ENCODE measurements around the gene THYN1.
"Not testable (repeated sequence)": the region's sequence is repeated elsewhere in the genome, so short reads cannot be mapped to it uniquely, and the experiment has no call there.

Gene THYN1

DNA sequence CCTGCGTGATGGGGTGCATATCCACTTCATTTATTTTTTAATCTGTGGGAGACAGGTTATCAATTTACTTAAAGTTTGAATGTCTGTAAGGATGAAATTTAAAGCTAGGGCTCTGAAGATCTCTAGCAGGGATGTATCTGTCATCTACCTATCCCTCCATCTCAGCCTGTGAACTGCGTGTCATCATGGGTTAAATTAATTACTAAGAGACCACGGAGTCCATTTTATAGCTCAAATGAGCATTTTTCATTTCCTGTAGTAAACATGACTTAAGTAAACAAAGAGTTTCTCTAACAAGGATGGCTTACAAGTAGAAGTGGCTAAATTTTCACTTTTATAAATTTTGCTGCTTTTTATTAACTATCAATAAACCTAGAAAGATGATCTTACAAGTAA lies 20.2 kb upstream of the THYN1 start:
- no peak for DNase-seq

- no peak for DNase-seq
Measured at GRCh38 chr11:134272381-134273316, 19.5 kb upstream of the THYN1 start.

DNA sequence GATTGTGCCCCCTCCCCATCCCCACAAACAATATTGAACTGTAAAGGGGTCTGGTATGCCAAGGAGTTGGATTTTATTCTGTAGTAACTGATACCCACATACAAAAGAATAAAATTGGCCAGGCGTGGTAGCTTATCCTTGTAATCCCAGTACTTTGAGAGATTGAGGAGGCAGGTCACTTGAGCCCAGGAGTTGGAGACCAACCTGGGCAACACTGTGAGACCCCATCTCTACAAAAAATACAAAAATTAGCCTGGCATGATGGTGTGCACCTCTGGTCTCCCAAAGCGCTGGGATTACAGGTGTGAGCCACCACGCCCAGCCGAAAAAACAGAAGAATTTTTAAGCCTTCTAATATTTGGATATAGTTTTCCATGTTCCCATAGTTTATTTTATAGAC lies 18.8 kb upstream of the THYN1 start:
- DNase-seq, result no peak

DNA sequence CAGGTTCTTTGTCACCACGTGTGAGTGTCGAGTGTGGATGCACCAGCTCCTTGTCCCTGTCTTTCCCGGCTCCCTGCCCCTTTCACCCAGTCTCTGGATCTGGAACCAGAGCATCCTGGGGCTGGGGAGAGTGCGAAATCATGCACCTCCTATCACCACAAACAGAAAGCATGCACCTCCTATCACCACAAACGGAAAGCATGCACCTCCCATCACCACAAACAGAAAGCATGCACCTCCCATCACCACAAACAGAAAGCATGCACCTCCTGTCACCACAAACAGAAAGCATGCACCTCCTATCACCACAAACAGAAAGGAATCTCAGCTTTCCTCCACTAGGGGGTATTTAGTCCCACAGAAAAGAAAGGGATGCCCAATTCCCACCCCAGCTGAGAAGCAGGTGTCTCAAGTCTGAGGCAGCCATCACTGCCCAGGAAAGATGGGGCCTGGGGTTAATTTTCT lies 17.1 kb upstream of the THYN1 start:
- DNase-seq, result no peak

DNA sequence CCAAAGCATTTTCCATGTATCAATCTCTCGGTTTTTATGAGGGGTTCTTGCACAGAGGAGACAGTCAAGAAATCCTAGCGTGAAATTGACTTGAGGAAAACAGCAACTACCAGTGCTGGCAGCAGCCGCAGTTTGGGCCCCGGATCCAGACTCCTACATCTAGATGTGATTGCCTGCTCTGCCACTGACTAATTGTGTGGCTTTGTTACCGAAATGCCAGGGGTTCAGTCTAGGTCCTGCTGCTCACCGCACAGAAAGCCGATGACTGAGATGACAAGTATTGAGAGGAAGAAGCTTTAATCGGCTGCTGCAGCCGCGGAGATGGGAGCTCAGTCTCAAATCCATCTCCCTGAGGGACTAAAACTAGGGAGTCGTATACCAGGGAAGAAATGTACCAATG lies 14.8 kb upstream of the THYN1 start:
- no peak for DNase-seq

GRCh38 chr11:134267461-134267860 lies 14.3 kb upstream of the THYN1 start:
- no peak for DNase-seq

DNA sequence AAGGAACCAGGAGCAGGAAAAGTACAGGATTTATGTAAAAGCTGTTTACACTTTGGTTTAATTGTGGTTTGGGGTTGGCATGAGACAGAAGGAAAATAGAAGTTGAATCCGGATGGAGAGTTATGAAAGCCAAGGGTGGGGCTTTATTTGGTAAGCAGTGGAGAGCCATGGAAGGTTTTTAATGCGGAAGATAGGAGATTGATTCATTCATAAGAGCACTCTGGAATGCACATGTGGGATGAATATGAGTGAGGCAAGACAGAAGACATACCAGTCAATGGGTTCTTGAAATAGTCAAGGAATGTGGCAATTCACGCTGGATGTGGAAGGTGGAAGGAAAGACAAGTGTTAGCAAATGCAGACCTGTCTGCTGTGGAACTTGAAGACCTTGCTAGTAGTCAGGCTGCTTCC lies 13.7 kb upstream of the THYN1 start:
- no peak for DNase-seq

DNA sequence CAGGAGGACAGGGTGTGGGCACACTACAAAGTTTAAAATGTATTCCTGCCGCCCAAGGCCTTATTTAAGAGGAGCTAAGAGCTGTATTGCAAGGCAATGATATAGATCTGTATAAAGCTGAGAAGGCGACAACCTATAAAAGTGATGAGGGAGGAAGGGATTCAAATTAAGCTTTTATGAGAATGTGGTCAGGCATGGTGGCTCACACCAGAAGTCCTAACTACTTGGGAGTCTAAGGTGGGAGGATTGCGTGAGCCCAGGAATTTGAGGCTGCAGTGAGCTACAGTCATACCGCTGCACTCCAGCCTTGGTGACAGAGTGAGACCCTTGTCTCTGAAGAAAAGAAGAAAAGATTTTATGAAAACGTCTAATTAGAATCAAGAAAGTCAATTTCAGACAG lies 13.3 kb upstream of the THYN1 start:
- no peak for DNase-seq

DNA sequence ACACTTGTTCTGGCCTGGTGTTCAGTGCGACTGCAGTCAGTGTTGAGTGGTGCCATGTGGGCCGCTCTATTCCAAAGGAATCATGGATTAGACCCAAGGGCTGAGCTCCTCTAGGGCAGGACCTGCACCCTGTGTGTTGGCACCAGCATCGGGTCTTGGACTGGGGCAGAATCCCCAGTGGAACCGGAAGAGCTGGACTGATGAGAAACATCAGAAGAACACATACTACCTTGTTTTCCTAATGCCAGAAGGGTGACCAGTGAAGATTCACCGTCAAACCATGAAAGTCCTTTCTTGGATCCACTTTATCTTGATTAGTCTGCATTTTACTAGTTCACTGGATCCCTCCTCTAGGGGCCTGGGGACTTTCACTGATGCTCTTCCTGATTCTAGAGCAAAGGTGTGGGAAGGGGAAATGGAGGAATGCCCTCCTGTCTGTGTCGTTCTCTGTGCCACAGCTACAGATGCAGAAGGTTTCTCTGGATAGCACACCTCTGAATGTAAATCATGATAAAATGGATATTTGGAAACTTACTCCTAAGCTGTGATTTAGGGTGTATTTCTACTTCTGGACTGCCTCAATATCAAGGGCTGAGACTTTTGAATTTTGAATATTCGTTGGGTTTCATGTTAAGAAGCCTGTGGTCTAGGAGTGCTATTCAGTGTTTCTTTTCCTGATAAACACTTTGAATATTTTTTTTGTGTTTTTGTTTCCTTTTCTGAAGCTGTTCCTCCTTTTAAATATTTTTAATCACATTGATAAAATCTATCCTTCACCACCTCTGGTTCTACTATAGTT lies 12.0 kb upstream of the THYN1 start:
- DNase-seq, result no peak

GRCh38 chr11:134261626-134262488 lies 8.7 kb upstream of the THYN1 start:
- no peak for DNase-seq

GRCh38 chr11:134260983-134261382 lies 7.8 kb upstream of the THYN1 start:
- no peak for DNase-seq

- no peak for DNase-seq
Measured at GRCh38 chr11:134260503-134260902, 7.4 kb upstream of the THYN1 start.

DNA sequence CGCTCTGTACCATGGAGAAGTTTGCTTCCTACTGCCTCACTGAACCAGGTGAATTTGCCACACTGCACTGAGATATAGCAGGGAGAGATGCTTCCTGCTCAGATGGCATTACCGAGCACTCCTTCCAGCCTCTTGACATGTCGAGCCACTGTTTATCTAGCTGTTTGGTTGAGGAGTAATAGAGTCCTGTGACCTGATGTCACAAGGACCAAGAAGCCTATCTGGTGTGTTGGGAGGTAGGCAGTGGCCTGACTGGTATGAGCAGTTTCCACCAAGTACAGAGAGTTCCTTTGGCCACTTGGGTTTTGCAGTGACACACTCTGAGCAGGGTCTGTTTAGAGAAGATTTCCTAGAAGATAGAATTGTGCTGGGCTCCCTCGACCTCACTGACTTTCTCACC lies 5.4 kb upstream of the THYN1 start:
- DNase-seq, result no peak

- no peak for DNase-seq
Measured at GRCh38 chr11:134257101-134257500, 3.9 kb upstream of the THYN1 start.

DNA sequence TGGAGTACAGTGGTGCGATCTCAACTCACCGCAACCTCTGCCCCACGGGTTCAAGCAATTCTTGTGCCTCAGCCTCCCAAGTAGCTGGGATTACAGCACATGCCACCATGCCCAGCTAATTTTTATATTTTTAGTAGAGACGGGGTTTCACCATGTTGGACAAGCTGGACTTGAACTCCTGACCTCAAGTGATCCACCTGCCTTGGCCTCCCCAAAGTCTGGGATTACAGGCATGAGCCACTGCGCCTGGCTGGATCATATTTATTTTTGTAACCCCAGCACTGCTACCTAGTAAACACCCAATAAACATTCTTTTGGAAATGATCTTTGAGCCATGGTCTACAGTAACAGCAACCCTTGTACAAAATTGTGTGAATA lies 2.0 kb upstream of the THYN1 start:
- DNase-seq, result not testable (repeated sequence)

DNA sequence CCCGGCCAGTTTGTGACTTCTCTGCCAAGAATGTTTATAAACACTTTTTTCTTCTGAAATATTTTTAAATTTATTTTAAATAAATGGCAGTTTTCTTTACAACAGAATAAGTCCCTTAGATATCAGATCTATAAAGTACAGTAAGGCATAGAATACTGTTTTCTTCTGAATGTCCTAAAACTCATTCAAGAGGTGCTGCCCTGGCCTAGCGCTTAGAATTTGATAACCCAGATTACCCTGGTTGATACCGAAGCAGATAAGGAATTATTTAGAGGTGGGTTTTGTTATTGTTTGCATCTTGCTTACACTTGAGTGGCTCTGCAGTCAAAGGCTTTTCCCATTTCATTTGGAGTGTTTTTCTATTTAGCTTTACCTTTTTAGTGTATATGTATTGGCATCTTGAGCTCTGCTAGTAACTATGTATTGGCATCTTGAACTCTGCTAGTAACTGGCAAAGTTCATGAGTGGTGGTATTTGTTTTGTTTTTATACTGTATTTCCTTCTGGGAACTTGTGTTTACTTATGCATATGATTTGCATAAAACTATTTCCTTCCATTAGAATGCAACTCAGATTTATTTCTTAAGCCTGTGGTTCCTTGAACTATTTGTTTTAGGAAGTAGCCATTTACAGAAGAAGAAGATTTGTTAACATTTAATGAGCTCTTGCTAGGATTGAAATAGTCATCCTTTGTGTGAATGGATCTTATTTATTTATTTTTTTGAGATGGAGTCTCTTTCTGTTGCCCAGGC lies 1.5 kb upstream of the THYN1 start:
- no peak for DNase-seq

GRCh38 chr11:134252346-134253187 lies 585 bp downstream of the THYN1 start:
- no peak for DNase-seq

DNA sequence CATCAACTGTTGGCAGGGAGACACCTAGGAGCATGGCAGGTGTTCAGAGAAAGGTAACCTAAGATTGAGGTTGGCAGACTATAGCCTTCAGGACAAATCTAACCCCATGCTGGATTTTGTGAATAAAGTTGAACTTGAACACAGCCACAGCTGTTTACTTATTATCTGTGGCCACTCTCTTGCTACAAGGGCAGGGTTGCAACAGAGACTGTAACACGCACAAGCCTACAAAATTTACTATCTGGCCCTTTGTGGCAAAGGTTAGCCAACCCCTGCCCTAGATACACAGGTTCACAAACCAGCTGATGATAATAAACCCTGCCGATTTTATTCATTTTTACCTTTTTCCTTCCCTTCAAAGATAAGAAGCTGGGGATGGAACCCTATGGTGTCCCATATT lies 2.5 kb downstream of the THYN1 start:
- no peak for DNase-seq

GRCh38 chr11:134250246-134250645 lies 2.9 kb downstream of the THYN1 start:
- DNase-seq, result no peak

GRCh38 chr11:134248910-134249480 lies 4.2 kb downstream of the THYN1 start:
- no peak for DNase-seq

DNA sequence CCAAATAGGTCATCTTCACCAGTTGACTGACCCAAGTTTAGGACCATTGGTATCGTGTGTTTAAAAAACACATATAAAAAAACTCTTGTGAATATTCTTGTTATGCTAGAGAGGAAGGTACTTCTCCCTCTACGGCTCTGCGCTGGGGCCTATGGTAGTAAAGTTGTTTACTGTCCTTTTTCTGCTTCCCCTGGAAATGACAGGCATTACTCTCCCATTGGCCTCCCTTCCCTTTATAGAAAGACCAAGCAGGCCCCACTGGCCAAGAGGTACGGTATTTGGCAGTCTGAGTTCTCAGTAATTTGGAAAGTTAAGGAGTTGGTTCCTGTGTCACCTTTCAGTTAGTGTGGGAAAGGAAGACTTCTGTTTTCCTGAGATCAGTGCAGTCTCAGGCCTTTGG lies 6.5 kb downstream of the THYN1 start:
- no peak for DNase-seq
